ENCODE data around the gene APCDD1L.

APCDD1L gene

DNA sequence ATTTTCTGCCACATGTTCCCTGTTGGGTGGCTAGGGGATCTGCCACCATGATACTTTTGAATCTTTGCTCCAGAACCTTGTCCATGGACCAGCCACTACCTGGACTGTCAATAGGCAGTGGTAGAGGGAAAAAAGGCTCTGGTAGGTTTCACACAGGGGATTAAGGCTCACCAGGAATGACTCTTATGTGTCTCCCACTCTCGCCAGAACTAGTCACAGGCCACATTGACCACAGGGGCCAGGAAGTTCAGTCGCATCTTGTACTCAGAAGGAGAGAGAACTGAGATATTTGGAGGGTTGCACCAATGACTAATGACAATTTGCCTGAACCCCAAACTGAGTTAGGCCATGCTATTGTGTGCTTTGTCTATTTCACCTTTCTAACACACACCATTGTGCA is 23.6 kb upstream of the APCDD1L start:
- ChIA-PET CTCF (interaction anchor here (1.0 kb wide), 1 partner anchor 9 kb away, joined by 4 read pairs; no protein-coding TSS in a partner anchor), POLR2A (no interaction called here)
- TF ChIP-seq, protein P1, sequence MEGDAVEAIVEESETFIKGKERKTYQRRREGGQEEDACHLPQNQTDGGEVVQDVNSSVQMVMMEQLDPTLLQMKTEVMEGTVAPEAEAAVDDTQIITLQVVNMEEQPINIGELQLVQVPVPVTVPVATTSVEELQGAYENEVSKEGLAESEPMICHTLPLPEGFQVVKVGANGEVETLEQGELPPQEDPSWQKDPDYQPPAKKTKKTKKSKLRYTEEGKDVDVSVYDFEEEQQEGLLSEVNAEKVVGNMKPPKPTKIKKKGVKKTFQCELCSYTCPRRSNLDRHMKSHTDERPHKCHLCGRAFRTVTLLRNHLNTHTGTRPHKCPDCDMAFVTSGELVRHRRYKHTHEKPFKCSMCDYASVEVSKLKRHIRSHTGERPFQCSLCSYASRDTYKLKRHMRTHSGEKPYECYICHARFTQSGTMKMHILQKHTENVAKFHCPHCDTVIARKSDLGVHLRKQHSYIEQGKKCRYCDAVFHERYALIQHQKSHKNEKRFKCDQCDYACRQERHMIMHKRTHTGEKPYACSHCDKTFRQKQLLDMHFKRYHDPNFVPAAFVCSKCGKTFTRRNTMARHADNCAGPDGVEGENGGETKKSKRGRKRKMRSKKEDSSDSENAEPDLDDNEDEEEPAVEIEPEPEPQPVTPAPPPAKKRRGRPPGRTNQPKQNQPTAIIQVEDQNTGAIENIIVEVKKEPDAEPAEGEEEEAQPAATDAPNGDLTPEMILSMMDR (IDR thresholded peaks at IDR 0.05; ENCODE audit: insufficient read depth, low read length, missing control alignments) = no peak
- DNase-seq (ENCODE audit: low read depth, low spot score) = no peak
- H3K4me3 ChIP-seq (ENCODE audit: low read depth, low read length) = no peak overlapping the region

DNA sequence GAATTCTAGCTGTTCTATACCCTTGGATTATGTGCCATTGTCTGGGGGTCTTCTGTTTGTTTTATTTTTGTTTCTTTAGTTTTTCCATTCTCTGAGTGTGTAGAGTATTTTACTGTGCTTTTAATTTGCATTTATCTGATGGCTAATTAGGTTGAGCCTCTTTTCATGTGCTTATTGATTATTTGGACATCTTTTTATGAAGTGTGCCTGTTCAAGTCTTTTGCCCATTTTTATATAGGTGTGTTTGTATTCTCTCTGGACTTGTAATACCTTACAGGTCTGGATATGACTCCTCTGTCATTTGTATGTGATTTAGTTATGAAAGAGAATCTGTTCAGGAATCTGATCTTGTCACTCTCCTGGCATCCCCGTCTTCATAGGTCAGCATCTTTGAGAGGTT is 22.6 kb upstream of the APCDD1L start:
- ChIA-PET POLR2A (no interaction called here), CTCF (interaction anchor here (1.0 kb wide), 1 partner anchor 10 kb away, joined by 4 read pairs; no protein-coding TSS in a partner anchor)
- H3K4me3 ChIP-seq (ENCODE audit: low read depth, low read length) = no peak overlapping the region
- no peak for DNase-seq (ENCODE audit: low read depth, low spot score)
- TF ChIP-seq, protein P1 (IDR thresholded peaks at IDR 0.05; ENCODE audit: insufficient read depth, low read length, missing control alignments) = no peak

DNA sequence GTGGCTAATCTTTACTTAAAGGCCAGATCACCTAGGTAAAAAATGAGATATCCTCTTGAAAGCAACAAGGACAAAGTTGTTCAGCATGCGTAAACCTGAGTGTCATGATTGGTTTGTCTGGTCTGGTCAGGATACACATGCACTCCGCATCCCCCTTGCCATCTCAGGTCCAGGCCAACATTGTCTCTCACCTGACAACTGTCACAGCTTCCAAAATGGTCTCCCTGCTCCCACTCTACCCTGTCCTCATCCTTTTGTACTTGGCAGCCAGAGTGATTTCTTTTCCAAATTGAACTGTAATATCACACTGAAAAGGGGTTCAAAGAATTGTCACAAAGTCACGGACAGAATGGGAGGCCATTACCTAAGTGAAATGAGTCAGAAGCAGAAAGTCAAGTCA is 21.1 kb upstream of the APCDD1L start:
- POLR2A ChIA-PET = no interaction called here
- no peak overlapping the region for H3K4me3 ChIP-seq (ENCODE audit: low read depth, low read length)
- CTCF ChIA-PET = no interaction called here
- TF ChIP-seq, protein P1 (IDR thresholded peaks at IDR 0.05; ENCODE audit: insufficient read depth, low read length, missing control alignments) = no peak
- DNase-seq (ENCODE audit: low read depth, low spot score) = no peak

DNA sequence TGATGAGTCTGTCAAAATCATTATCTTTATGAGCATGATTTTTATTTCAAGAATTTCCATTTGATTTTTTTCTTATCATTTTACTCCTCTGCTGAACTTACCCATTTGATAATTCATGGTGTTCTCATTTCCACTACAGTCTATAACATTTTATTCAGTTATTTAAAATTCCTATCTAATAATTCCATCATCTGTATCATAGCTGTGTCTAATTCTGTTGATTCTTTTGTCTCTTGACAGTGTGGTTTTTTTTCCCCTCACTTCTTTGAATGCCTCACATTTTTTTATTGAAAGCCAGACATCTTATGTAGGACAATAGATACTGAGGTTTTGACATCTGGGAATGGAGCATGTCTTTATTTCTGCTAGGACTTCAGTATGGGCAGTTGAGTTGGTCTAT is 16.5 kb upstream of the APCDD1L start:
- DNase-seq (ENCODE audit: low read depth, low spot score) = no peak
- POLR2A ChIA-PET = no interaction called here
- TF ChIP-seq, protein P1 (IDR thresholded peaks at IDR 0.05; ENCODE audit: insufficient read depth, low read length, missing control alignments) = no peak

DNA sequence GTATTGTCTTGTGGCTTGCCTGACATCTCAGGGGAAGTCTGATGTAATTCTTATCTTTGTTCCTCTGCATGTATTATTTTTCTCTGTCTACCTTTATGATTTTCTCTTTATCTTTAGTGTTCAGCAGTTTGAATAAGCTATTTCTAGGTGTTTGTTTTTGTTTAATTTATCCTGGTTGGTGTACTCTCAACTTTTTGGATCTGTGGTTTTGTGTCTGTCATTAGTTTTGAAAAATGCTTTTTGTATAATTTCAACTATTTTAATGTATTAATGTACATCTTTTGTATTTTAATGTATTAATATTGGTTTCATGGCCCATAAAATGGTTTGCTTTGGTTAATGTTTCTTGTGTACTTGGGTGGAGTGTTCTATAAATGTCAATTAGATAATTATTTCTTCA is 15.9 kb upstream of the APCDD1L start:
- ChIA-PET POLR2A (no interaction called here), CTCF (interaction anchor here (1.9 kb wide), 1 partner anchor 16 kb away, joined by 6 read pairs; the partner anchor contains the start of gene APCDD1L)
- H3K4me3 ChIP-seq (ENCODE audit: low read depth, low read length) = no peak overlapping the region
- DNase-seq (ENCODE audit: low read depth, low spot score) = no peak
- TF ChIP-seq, protein P1 (IDR thresholded peaks at IDR 0.05; ENCODE audit: insufficient read depth, low read length, missing control alignments) = no peak

More for the DNA sequence above, 16.5 kb upstream of the APCDD1L start:
- H3K4me3 ChIP-seq (ENCODE audit: low read depth, low read length) = no peak overlapping the region
- CTCF ChIA-PET = interaction anchor here (1.9 kb wide), 1 partner anchor 16 kb away, joined by 6 read pairs; the partner anchor contains the start of gene APCDD1L

DNA sequence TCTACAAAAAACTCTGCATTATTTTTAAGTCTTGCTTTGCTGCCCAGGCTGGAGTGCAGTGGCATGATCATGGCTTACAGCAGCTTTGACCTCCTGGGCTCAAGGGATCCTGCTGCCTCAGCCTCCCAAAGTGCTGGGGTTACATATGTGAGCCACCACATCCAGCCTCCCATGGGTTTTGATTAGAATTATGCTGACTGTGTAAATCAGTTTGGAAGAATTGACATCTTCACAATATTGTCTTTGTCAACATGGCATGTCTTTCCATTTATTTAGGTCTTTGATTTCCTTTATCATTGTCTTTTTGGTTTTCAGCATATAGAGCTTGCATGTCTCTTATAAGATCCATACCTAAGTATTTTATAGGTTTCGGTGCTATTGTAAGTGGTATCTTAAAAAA is 13.2 kb upstream of the APCDD1L start:
- no peak for DNase-seq (ENCODE audit: low read depth, low spot score)
- no peak overlapping the region for H3K4me3 ChIP-seq (ENCODE audit: low read depth, low read length)
- ChIA-PET POLR2A (no interaction called here), CTCF (interaction anchor here (1.7 kb wide), 1 partner anchor 12 kb away, joined by 5 read pairs; no protein-coding TSS in a partner anchor)
- TF ChIP-seq, protein P1 (IDR thresholded peaks at IDR 0.05; ENCODE audit: insufficient read depth, low read length, missing control alignments) = no peak

All from AG04449 (cell line).